Pancreas (tissue), 10 donors: ENCODE data around the gene PPIL3. TPM values are rescaled to one million over a fixed set of nuclear protein-coding genes. Genes with fewer than 3 reads are reported as not detected.

ENCODE experiments used
- ATAC-seq, 4 donors: fragments of 200-7000 bp; cut with Tn5 transposase; one replicate each; pipeline versions ENCODE4 v1.8.0 to v1.9.1; 2020; ENCODE audit warnings: mild to moderate bottlenecking in 4 of 4, moderate library complexity in 4 of 4
- DNase-seq, 6 donors: peaks; one replicate each; pipeline ENCODE4 v3.0.0-alpha.2; 2020
- FAIRE-seq: peaks from 2 replicates; lab custom pipeline; 2012; peaks lifted over from hg19 to GRCh38; lab: Jason Lieb, UNC
- H3K27ac ChIP-seq, 4 donors: fragments of 200-600 bp; sonication (generic); 1 replicate in 3 of 4; 2 replicates in 1 of 4; pipeline versions ENCODE4 v1.5.0 to v1.8.0; 2020
- H3K27me3 ChIP-seq, 4 donors: fragments of 200-600 bp; one replicate each; pipeline ENCODE4 v1.8.0; 2021
- H3K36me3 ChIP-seq, 3 donors: fragments of 200-600 bp; sonication (generic) in 1 of 3; one replicate each; pipeline versions ENCODE4 v1.5.0 to v1.8.0; 2020 to 2021
- H3K4me1 ChIP-seq, 3 donors: fragments of 200-600 bp; one replicate each; pipeline ENCODE4 v1.8.0; 2021
- H3K4me3 ChIP-seq, 4 donors: fragments of 200-600 bp; sonication (generic) in 2 of 4; one replicate each; pipeline versions ENCODE4 v1.5.0 to v1.8.0; 2020 to 2021
- H3K9me3 ChIP-seq, 4 donors: fragments of 200-600 bp; one replicate each; pipeline ENCODE4 v1.8.0; 2021
- CTCF ChIP-seq, 4 donors: fragments of 200-600 bp; sonication (generic) in 3 of 4; IDR thresholded peaks; one replicate each; pipeline versions ENCODE4 v1.5.0 to v1.8.0; 2021; ENCODE audit warnings: antibody characterized with exemption in 4 of 4
- WGBS, 2 donors: extraction: QIAGEN DNeasy Blood & Tissue Kit; methylation state at CpG; one replicate each; pipeline ENCODE4 v1.1.7; 2013; 5-methylcytosine and 5-hydroxymethylcytosine counted together
- intact Hi-C, 3 donors: fragments of 100-400 bp; cut with DNase I; formaldehyde crosslinking; loops; one replicate each; pipeline versions ENCODE4 v1.11.1 to v1.14.2; 2022
- polyA plus RNA-seq, 2 donors: library from polyadenylated mRNA; stranded (reverse); fragments of 200-250 nt; gene quantifications; one replicate each; pipeline ENCODE4 v1.2.3, GENCODE V29; 2013
- total RNA-seq, 6 donors: library from RNA; stranded (reverse); fragmentation: NEBNext Ultra II Directional in 4 of 6; extraction: Animal tissue kit (Norgen Biotek cat#: 25700) in 4 of 6; gene quantifications; one replicate each; pipeline versions ENCODE4 v1.2.1 to v1.2.4, GENCODE V29; 2021 to 2023
- donor health status: healthy with polysubstance abuse.
- donor health status: DM: no; HTN: no; CAD: no; lungs with moderate emphysema.
- donor health status: DM: no; HTN: no; CAD: no.
- donor health status: control.
- donor health status: control.
- donor health status: Bipolar disorder and iron deficiency.
- donor health status: DM: yes; HTN: yes; CAD: no.
- donor health status: DM: no; HTN: no; CAD: no.
- donor health status: DM: no; HTN: no; CAD: no.
- donor health status: DM: yes; HTN: yes; CAD: no.

PPIL3 gene
- total and polyA plus RNA-seq, 8 donors = 7.2 to 21.8 (median 11.8) TPM

- 90 to 100% methylated on average over 3 of the region's 3 CpGs for WGBS, 2 donors
- FAIRE-seq (no peak), DNase-seq (no peak), ATAC-seq (no peak)
- Histone ChIP-seq H3K9me3 (no peaks in the 10 kb centered on the region), H3K4me1 (no peaks in the 10 kb centered on the region), H3K36me3 (no peaks in the 10 kb centered on the region), H3K27ac (no peak overlapping the region), H3K4me3 (no peak overlapping the region), H3K27me3 (no peaks in the 10 kb centered on the region)
- intact Hi-C loops = no loop called here
- no peak for TF ChIP-seq CTCF (IDR thresholded peaks at IDR 0.05)
Measured at GRCh38 chr2:200839513-200839912, 49.4 kb downstream of the PPIL3 start.

GRCh38 chr2:200834701-200835100 lies 54.2 kb downstream of the PPIL3 start:
- H3K4me1 ChIP-seq = no peaks in the 10 kb centered on the region
- FAIRE-seq (no peak), DNase-seq (no peak), ATAC-seq (no peak)
- no peak overlapping the region for H3K4me3 ChIP-seq
- no peaks in the 10 kb centered on the region for H3K36me3 ChIP-seq
- H3K27ac ChIP-seq = no peak overlapping the region
- H3K27me3 ChIP-seq = no peaks in the 10 kb centered on the region
- TF ChIP-seq CTCF (IDR thresholded peaks at IDR 0.05) = no peak
- no peaks in the 10 kb centered on the region for H3K9me3 ChIP-seq
- WGBS, 2 donors = 82% methylated on average over 4 of the region's 4 CpGs
- intact Hi-C loops = no loop called here

GRCh38 chr2:200829258-200829655 lies 59.6 kb downstream of the PPIL3 start:
- no peak for TF ChIP-seq CTCF (IDR thresholded peaks at IDR 0.05)
- DNase-seq (no peak), ATAC-seq (no peak), FAIRE-seq (no peak)
- no peak overlapping the region for H3K4me3 ChIP-seq
- WGBS, 2 donors = 92 to 96% methylated on average over 2 of the region's 2 CpGs
- intact Hi-C loops = no loop called here
- no peaks in the 10 kb centered on the region for H3K4me1 ChIP-seq
- no peak overlapping the region for H3K27ac ChIP-seq
- H3K9me3 ChIP-seq = no peaks in the 10 kb centered on the region
- no peaks in the 10 kb centered on the region for H3K36me3 ChIP-seq
- H3K27me3 ChIP-seq = no peaks in the 10 kb centered on the region

GRCh38 chr2:200828572-200829257 lies 60.2 kb downstream of the PPIL3 start:
- no peak overlapping the region for H3K27ac ChIP-seq
- 92 to 93% methylated on average over 9 of the region's 9 CpGs for WGBS, 2 donors

More at GRCh38 chr2:200828572-200829257, 60.2 kb downstream of the PPIL3 start:
- no peak for ATAC-seq
- H3K4me1 ChIP-seq = no peaks in the 10 kb centered on the region
- no peak for DNase-seq
- H3K27me3 ChIP-seq = no peaks in the 10 kb centered on the region
- H3K36me3 ChIP-seq = no peaks in the 10 kb centered on the region
- no peak for FAIRE-seq
- H3K9me3 ChIP-seq = no peaks in the 10 kb centered on the region
- H3K4me3 ChIP-seq = no peak overlapping the region
- TF ChIP-seq CTCF (IDR thresholded peaks at IDR 0.05) = no peak
- intact Hi-C loops = no loop called here
